Ascending aorta (tissue), 2 donors: ENCODE measurements around the gene RHOT2. TPM values are rescaled to one million over a fixed set of nuclear protein-coding genes. Genes with fewer than 3 reads are reported as not detected.
A peak's percentile ranks its signal among the peaks of the same experiment; 100 is the strongest.

Experiments used
- DNase-seq, 2 donors: peaks; one replicate each; pipeline ENCODE4 v3.0.0-alpha.2; 2019; ENCODE audit warnings: low spot score in 2 of 2
- H3K27ac ChIP-seq, 2 donors: fragments of 200-600 bp; sonication (generic); one replicate each; pipeline ENCODE4 v1.5.1; 2016 to 2017; ENCODE audit warnings: mild to moderate bottlenecking in 1 of 2
- H3K27me3 ChIP-seq: fragments of 200-600 bp; sonication (generic); one replicate; pipeline ENCODE4 v1.5.1; 2017
- H3K36me3 ChIP-seq, 2 donors: fragments of 200-600 bp; sonication (generic); one replicate each; pipeline ENCODE4 v1.5.1; 2016
- H3K4me1 ChIP-seq, 2 donors: fragments of 200-600 bp; sonication (generic); one replicate each; pipeline ENCODE4 v1.5.1; 2016 to 2017; ENCODE audit warnings: mild to moderate bottlenecking in 1 of 2
- H3K4me3 ChIP-seq, 2 donors: fragments of 200-600 bp; sonication (generic); one replicate each; pipeline ENCODE4 v1.5.1; 2016 to 2017; ENCODE audit warnings: mild to moderate bottlenecking in 1 of 2
- H3K9me3 ChIP-seq, 2 donors: fragments of 200-600 bp; sonication (generic); one replicate each; pipeline ENCODE4 v1.5.1; 2016
- intact Hi-C: fragments of 100-400 bp; cut with DNase I; formaldehyde crosslinking; loops from one replicate; pipeline ENCODE4 v1.15.1; 2023
- total RNA-seq: library from RNA; depleted of rRNA; stranded (reverse); fragments of >200 nt; gene quantifications from one replicate; pipeline ENCODE4 v1.1.0, GENCODE V29; 2016
- TF ChIP-seq, protein P1 (sequence below), 3 experiments: fragments of 200-600 bp in 2 of 3; fragments of 450-650 bp in 1 of 3; sonication (generic) in 2 of 3; IDR thresholded peaks; one replicate each; pipeline ENCODE4 v1.5.1; 2016 to 2019; ENCODE audit warnings: antibody characterized with exemption in 3 of 3, mild to moderate bottlenecking in 1 of 3, moderate library complexity in 1 of 3

The RHOT2 gene
- total RNA-seq, 1 donor from 2014 or later, result 41.8 TPM

- DNase-seq, result no peak
- H3K4me1 ChIP-seq, result peaks cover 11 to 16% of the 10 kb centered on the region in 2 donors
- TF ChIP-seq, protein P1, sequence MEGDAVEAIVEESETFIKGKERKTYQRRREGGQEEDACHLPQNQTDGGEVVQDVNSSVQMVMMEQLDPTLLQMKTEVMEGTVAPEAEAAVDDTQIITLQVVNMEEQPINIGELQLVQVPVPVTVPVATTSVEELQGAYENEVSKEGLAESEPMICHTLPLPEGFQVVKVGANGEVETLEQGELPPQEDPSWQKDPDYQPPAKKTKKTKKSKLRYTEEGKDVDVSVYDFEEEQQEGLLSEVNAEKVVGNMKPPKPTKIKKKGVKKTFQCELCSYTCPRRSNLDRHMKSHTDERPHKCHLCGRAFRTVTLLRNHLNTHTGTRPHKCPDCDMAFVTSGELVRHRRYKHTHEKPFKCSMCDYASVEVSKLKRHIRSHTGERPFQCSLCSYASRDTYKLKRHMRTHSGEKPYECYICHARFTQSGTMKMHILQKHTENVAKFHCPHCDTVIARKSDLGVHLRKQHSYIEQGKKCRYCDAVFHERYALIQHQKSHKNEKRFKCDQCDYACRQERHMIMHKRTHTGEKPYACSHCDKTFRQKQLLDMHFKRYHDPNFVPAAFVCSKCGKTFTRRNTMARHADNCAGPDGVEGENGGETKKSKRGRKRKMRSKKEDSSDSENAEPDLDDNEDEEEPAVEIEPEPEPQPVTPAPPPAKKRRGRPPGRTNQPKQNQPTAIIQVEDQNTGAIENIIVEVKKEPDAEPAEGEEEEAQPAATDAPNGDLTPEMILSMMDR (IDR thresholded peaks at IDR 0.05), result no peak
- H3K9me3 ChIP-seq, result no peaks in the 10 kb centered on the region
- H3K27ac ChIP-seq, result no peak overlapping the region
- intact Hi-C loops, result no loop called here
- H3K27me3 ChIP-seq, result no peaks in the 10 kb centered on the region
- H3K36me3 ChIP-seq, result peaks cover 23 to 25% of the 10 kb centered on the region in 2 donors
- no peak overlapping the region for H3K4me3 ChIP-seq
Observed at GRCh38 chr16:676565-676902, 8.6 kb downstream of the RHOT2 start.

DNA sequence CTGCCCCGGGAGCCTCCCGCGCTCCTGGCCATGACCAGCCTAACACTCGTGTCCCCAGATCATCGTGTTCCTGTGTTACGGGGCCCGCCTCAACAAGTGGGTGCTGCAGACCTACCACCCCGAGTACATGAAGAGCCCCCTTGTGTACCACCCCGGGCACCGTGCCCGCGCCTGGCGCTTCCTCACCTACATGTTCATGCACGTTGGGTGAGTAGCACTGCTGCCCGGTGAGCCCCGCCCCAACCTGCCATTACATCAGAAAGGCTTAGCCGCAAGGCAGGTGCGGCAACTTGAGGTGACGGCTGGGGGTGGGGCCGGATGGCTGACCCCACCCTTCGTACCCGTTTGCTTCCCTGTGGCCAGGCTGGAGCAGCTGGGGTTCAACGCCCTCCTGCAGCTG is 9.0 kb downstream of the RHOT2 start:
- intact Hi-C loops, result no loop called here
- no peak overlapping the region for H3K4me3 ChIP-seq
- H3K36me3 ChIP-seq, result peaks cover 23 to 25% of the 10 kb centered on the region in 2 donors
- H3K27ac ChIP-seq, result no peak overlapping the region
- TF ChIP-seq, protein P1 (IDR thresholded peaks at IDR 0.05), result no peak
- H3K4me1 ChIP-seq, result peaks cover 14 to 20% of the 10 kb centered on the region in 2 donors
- no peaks in the 10 kb centered on the region for H3K27me3 ChIP-seq
- H3K9me3 ChIP-seq, result no peaks in the 10 kb centered on the region
- DNase-seq, result no peak

- Histone ChIP-seq H3K27me3 (no peaks in the 10 kb centered on the region), H3K9me3 (no peaks in the 10 kb centered on the region), H3K36me3 (peaks cover 23 to 25% of the 10 kb centered on the region in 2 donors), H3K27ac (no peak overlapping the region), H3K4me3 (no peak overlapping the region), H3K4me1 (peaks cover 14 to 25% of the 10 kb centered on the region in 2 donors)
- no peak for DNase-seq
- intact Hi-C loops, result no loop called here
- TF ChIP-seq, protein P1 (IDR thresholded peaks at IDR 0.05), result no peak
Observed at GRCh38 chr16:677316-678190, 9.6 kb downstream of the RHOT2 start.

DNA sequence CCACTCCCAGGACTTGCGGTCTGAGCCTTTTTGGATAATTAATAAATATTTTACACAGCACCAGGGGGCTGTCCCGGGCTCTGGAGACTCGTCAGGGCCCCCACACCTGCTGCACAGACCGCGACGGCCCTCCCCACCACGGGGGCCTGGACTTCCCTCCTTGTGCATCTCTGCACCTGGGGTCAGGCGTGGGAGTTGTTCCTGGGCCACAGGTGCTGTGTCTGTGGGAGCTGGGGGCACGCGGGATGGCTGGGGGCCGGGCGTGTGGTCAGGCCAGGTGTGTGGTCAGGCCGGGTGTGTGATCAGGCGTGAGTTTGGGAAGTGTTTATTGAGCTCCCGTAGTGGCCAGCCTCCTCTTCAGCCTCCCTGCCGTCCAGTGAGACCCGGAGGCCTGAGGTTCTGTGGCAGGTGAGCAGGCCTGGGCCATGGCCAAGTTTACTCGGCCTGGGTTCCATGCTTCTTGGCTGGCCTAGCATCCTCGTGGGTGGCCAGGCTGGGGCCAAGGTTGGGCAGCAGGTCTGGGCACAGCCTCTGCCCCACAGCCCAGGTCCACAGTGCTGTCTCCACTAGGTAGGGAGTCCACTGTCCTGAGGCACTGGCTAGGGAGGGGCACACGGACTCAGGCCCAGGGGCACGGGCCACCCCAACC is 10.4 kb downstream of the RHOT2 start:
- TF ChIP-seq, protein P1 (IDR thresholded peaks at IDR 0.05), result no peak
- no peaks in the 10 kb centered on the region for H3K27me3 ChIP-seq
- H3K27ac ChIP-seq, result no peak overlapping the region
- H3K4me3 ChIP-seq, result no peak overlapping the region
- no peaks in the 10 kb centered on the region for H3K9me3 ChIP-seq
- H3K36me3 ChIP-seq, result peaks cover 18 to 20% of the 10 kb centered on the region in 2 donors
- no peak for DNase-seq
- H3K4me1 ChIP-seq, result peaks cover 15 to 28% of the 10 kb centered on the region in 2 donors
- intact Hi-C loops, result no loop called here

- intact Hi-C loops, result no loop called here
- TF ChIP-seq, protein P1 (IDR thresholded peaks at IDR 0.05), result no peak
- Histone ChIP-seq H3K4me3 (peak overlapping the region; percentile 89 to 90), H3K36me3 (peaks cover 13 to 15% of the 10 kb centered on the region in 2 donors), H3K9me3 (no peaks in the 10 kb centered on the region), H3K27me3 (no peaks in the 10 kb centered on the region), H3K27ac (peak overlapping the region; percentile 85 to 90), H3K4me1 (peaks cover 20 to 32% of the 10 kb centered on the region in 2 donors)
- DNase-seq, result peak in 1 of 2 donors; percentile 81
Observed at GRCh38 chr16:678858-679813, 11.2 kb downstream of the RHOT2 start.
